Activated naive CD4-positive, alpha-beta T cell treated with anti-CD3 and anti-CD28 coated beads, Interleukin-2, amount 50 U/mL, for 16 hours (primary cell): Measurements from ENCODE around the gene TAF4.
"Not testable (repeated sequence)": the region's sequence is repeated elsewhere in the genome, so short reads cannot be mapped to it uniquely, and the experiment has no call there.

Source experiments
- DNase-seq: peaks from one replicate; pipeline ENCODE4 v3.0.0-alpha.2; 2020

TAF4 gene

GRCh38 chr20:62001178-62001715 is 64.4 kb downstream of the TAF4 start:
- no peak for DNase-seq

- no peak for DNase-seq
Measured at GRCh38 chr20:61998343-61999121, 67.1 kb downstream of the TAF4 start.

- no peak for DNase-seq
Measured at GRCh38 chr20:61997891-61998290, 67.8 kb downstream of the TAF4 start.

GRCh38 chr20:61997372-61997771 is 68.3 kb downstream of the TAF4 start:
- DNase-seq = no peak

- no peak for DNase-seq
Measured at GRCh38 chr20:61994546-61994945, 71.1 kb downstream of the TAF4 start.

- DNase-seq = no peak
Measured at GRCh38 chr20:61993058-61993457, 72.6 kb downstream of the TAF4 start.

- DNase-seq = no peak
Measured at GRCh38 chr20:61991476-61991875, 74.2 kb downstream of the TAF4 start.

GRCh38 chr20:61990484-61990883 is 75.2 kb downstream of the TAF4 start:
- no peak for DNase-seq

GRCh38 chr20:61989741-61990140 is 75.9 kb downstream of the TAF4 start:
- no peak for DNase-seq

GRCh38 chr20:61988665-61989064 is 77.0 kb downstream of the TAF4 start:
- no peak for DNase-seq

GRCh38 chr20:61986762-61987321 is 78.8 kb downstream of the TAF4 start:
- no peak for DNase-seq

- DNase-seq = no peak
Measured at GRCh38 chr20:61985096-61985495, 80.6 kb downstream of the TAF4 start.

GRCh38 chr20:61984431-61984830 is 81.2 kb downstream of the TAF4 start:
- not testable (repeated sequence) for DNase-seq

- no peak for DNase-seq
Measured at GRCh38 chr20:61983965-61984364, 81.7 kb downstream of the TAF4 start.

GRCh38 chr20:61982951-61983315 is 82.7 kb downstream of the TAF4 start:
- no peak for DNase-seq

GRCh38 chr20:61982191-61982950 is 83.3 kb downstream of the TAF4 start:
- no peak for DNase-seq

- DNase-seq = not testable (repeated sequence)
Measured at GRCh38 chr20:61981691-61982090, 84.0 kb downstream of the TAF4 start.

- DNase-seq = no peak
Measured at GRCh38 chr20:61980647-61981583, 84.8 kb downstream of the TAF4 start.

- no peak for DNase-seq
Measured at GRCh38 chr20:61979701-61980635, 85.7 kb downstream of the TAF4 start.

GRCh38 chr20:61979090-61979489 is 86.6 kb downstream of the TAF4 start:
- DNase-seq = no peak

- DNase-seq = no peak
Measured at GRCh38 chr20:61978491-61978890, 87.2 kb downstream of the TAF4 start.

- DNase-seq = no peak
Measured at GRCh38 chr20:61977419-61977786, 88.3 kb downstream of the TAF4 start.
